Neural cell (in vitro differentiated cells): ENCODE measurements around the gene TUBA4B. TPM values are rescaled to one million over a fixed set of nuclear protein-coding genes. Genes with fewer than 3 reads are reported as not detected.

ENCODE experiments used
- H2AFZ ChIP-seq: fragments of 200-600, 300-800 bp; sonication (generic), shearing (Covaris generic); 2 replicates; pipeline ENCODE4 v1.6.0; 2014; ENCODE audit warnings: low read depth, mild to moderate bottlenecking, antibody characterized with exemption, low read length, moderate library complexity
- H3F3A ChIP-seq: fragments of 200-600 bp; shearing (Covaris generic); 2 replicates; pipeline ENCODE4 v1.6.1; 2016; ENCODE audit warnings: mild to moderate bottlenecking, moderate library complexity, mixed read lengths, antibody characterized with exemption, low read length; ENCODE audit not compliant: insufficient read depth, poor library complexity, severe bottlenecking
- H3K27ac ChIP-seq: fragments of 200-600, 300-800 bp; sonication (generic), shearing (Covaris generic); 2 replicates; pipeline ENCODE4 v1.5.1; 2014; ENCODE audit warnings: mild to moderate bottlenecking, low read length, moderate library complexity
- H3K27me3 ChIP-seq: fragments of 300-800, 200-600 bp; sonication (generic), shearing (Covaris generic); 2 replicates; pipeline ENCODE4 v1.6.0; 2014; ENCODE audit warnings: mild to moderate bottlenecking, low read depth, low read length, moderate library complexity; ENCODE audit not compliant: insufficient read depth
- H3K36me3 ChIP-seq: fragments of 300-800, 200-600 bp; sonication (generic), shearing (Covaris generic); 2 replicates; pipeline ENCODE4 v1.5.1; 2014; ENCODE audit warnings: mild to moderate bottlenecking, antibody characterized with exemption, low read length, moderate library complexity; ENCODE audit not compliant: insufficient read depth
- H3K4me2 ChIP-seq: fragments of 300-800, 200-600 bp; sonication (generic), shearing (Covaris generic); 2 replicates; pipeline ENCODE4 v1.6.0; 2014; ENCODE audit warnings: mild to moderate bottlenecking, low read length
- H3K4me3 ChIP-seq: fragments of 300-800, 200-600 bp; sonication (generic), shearing (Covaris generic); 2 replicates; pipeline ENCODE4 v1.5.1; 2014; ENCODE audit warnings: mild to moderate bottlenecking, low read length, moderate library complexity
- H3K79me2 ChIP-seq: fragments of 200-600 bp; shearing (Covaris generic); replicated peaks from 2 replicates; pipeline ENCODE4 v1.6.0; 2014; ENCODE audit warnings: mild to moderate bottlenecking, low read length, moderate library complexity; ENCODE audit not compliant: insufficient read depth
- H3K9ac ChIP-seq: fragments of 300-800, 200-600 bp; sonication (generic), shearing (Covaris generic); 2 replicates; pipeline ENCODE4 v1.6.1; 2016; ENCODE audit warnings: mild to moderate bottlenecking, low read length, mixed read lengths
- H3K9me2 ChIP-seq: fragments of 200-600 bp; shearing (Covaris generic); 2 replicates; pipeline ENCODE4 v1.6.1; 2016; ENCODE audit warnings: mild to moderate bottlenecking, low read length, mixed read lengths; ENCODE audit not compliant: insufficient read depth
- H3K9me3 ChIP-seq: fragments of 200-600, 300-800 bp; sonication (generic), shearing (Covaris generic); 2 replicates; pipeline ENCODE4 v1.6.1; 2016; ENCODE audit warnings: mild to moderate bottlenecking, mixed run types, low read length, moderate library complexity, mixed read lengths
- H4K20me1 ChIP-seq: fragments of 200-600 bp; shearing (Covaris generic); 2 replicates; pipeline ENCODE4 v1.6.1; 2016; ENCODE audit warnings: mild to moderate bottlenecking, mixed run types; ENCODE audit not compliant: insufficient read depth
- EP300 ChIP-seq: fragments of 450-650 bp; conservative IDR thresholded peaks from 2 replicates; pipeline ENCODE4 v1.6.1; 2014; ENCODE audit warnings: antibody characterized with exemption, mild to moderate bottlenecking, moderate library complexity; ENCODE audit not compliant: poor library complexity, severe bottlenecking
- EZH2 ChIP-seq: fragments of 200-600, 300-800 bp; shearing (Covaris generic), sonication (generic); IDR thresholded peaks from 2 replicates; pipeline ENCODE4 v1.6.1; 2014; ENCODE audit warnings: antibody characterized with exemption, low read length, borderline replicate concordance, mild to moderate bottlenecking; ENCODE audit not compliant: insufficient read depth, poor library complexity, severe bottlenecking
- MXI1 ChIP-seq: fragments of 450-650 bp; conservative IDR thresholded peaks from 2 replicates; pipeline ENCODE4 v1.6.1; 2014; ENCODE audit warnings: antibody characterized with exemption, mild to moderate bottlenecking; ENCODE audit not compliant: poor library complexity, severe bottlenecking
- POLR2AphosphoS5 ChIP-seq: IDR thresholded peaks from 2 replicates; pipeline ENCODE4 v1.6.1; 2012
- RAD21 ChIP-seq: fragments of 450-650 bp; conservative IDR thresholded peaks from 2 replicates; pipeline ENCODE4 v1.6.1; 2014; ENCODE audit warnings: antibody characterized with exemption, mild to moderate bottlenecking, moderate library complexity
- SMC3 ChIP-seq: fragments of 450-650 bp; conservative IDR thresholded peaks from 2 replicates; pipeline ENCODE4 v1.6.1; 2014; ENCODE audit warnings: antibody characterized with exemption, mild to moderate bottlenecking, moderate library complexity; ENCODE audit not compliant: poor library complexity
- TAF1 ChIP-seq: IDR thresholded peaks from 2 replicates; pipeline ENCODE4 v1.6.1; 2012; ENCODE audit warnings: low read depth
- polyA plus RNA-seq: library from polyadenylated mRNA; depleted of rRNA; stranded (reverse); fragments of >200 nt; gene quantifications from 2 replicates; pipeline ENCODE4 v1.2.3, GENCODE V29; 2014
- TF ChIP-seq, protein P1 (sequence below): fragments of 450-650 bp; IDR thresholded peaks from 2 replicates; pipeline ENCODE4 v1.5.1; 2014; ENCODE audit warnings: antibody characterized with exemption, mild to moderate bottlenecking, moderate library complexity; ENCODE audit not compliant: poor library complexity, severe bottlenecking
- TF ChIP-seq, protein P2 (sequence below): IDR thresholded peaks from 2 replicates; pipeline ENCODE4 v1.6.1; 2012; ENCODE audit warnings: borderline replicate concordance

Gene TUBA4B
- polyA plus RNA-seq, 1 donor from 2014 or later, result not detected

DNA sequence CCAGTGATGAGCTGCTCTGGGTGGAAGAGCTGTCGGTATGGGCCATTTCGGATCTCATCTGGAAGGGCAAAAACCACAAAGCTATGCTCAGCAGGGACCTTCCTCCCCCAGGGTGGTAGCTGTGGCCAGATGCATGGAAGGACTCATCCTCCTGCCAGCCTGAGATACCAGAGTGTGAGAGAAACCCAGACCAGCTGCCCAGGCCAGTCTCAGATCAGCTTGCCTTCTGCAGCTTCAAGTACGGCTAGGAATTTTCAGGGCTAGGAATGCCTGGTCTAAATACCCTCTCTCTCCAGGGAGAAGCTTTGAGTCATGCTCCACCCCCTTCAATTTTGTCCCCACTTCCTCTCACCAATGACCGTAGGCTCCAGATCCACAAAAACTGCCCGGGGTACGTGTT, 1.4 kb upstream of the TUBA4B start:
- H3K27ac ChIP-seq, result no peak overlapping the region
- no peaks in the 10 kb centered on the region for H3K79me2 ChIP-seq
- no peak overlapping the region for H3K4me3 ChIP-seq
- no peaks in the 10 kb centered on the region for H3F3A ChIP-seq
- H2AFZ ChIP-seq, result no peak overlapping the region
- H3K9me2 ChIP-seq, result no peaks in the 10 kb centered on the region
- peaks cover 8% of the 10 kb centered on the region for H3K36me3 ChIP-seq
- TF ChIP-seq MXI1 (no peak), TAF1 (no peak), EZH2 (no peak), SMC3 (no peak), POLR2AphosphoS5 (no peak), EP300 (no peak), RAD21 (no peak)
- TF ChIP-seq, protein P1, sequence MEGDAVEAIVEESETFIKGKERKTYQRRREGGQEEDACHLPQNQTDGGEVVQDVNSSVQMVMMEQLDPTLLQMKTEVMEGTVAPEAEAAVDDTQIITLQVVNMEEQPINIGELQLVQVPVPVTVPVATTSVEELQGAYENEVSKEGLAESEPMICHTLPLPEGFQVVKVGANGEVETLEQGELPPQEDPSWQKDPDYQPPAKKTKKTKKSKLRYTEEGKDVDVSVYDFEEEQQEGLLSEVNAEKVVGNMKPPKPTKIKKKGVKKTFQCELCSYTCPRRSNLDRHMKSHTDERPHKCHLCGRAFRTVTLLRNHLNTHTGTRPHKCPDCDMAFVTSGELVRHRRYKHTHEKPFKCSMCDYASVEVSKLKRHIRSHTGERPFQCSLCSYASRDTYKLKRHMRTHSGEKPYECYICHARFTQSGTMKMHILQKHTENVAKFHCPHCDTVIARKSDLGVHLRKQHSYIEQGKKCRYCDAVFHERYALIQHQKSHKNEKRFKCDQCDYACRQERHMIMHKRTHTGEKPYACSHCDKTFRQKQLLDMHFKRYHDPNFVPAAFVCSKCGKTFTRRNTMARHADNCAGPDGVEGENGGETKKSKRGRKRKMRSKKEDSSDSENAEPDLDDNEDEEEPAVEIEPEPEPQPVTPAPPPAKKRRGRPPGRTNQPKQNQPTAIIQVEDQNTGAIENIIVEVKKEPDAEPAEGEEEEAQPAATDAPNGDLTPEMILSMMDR, result no peak
- TF ChIP-seq, protein P2, sequence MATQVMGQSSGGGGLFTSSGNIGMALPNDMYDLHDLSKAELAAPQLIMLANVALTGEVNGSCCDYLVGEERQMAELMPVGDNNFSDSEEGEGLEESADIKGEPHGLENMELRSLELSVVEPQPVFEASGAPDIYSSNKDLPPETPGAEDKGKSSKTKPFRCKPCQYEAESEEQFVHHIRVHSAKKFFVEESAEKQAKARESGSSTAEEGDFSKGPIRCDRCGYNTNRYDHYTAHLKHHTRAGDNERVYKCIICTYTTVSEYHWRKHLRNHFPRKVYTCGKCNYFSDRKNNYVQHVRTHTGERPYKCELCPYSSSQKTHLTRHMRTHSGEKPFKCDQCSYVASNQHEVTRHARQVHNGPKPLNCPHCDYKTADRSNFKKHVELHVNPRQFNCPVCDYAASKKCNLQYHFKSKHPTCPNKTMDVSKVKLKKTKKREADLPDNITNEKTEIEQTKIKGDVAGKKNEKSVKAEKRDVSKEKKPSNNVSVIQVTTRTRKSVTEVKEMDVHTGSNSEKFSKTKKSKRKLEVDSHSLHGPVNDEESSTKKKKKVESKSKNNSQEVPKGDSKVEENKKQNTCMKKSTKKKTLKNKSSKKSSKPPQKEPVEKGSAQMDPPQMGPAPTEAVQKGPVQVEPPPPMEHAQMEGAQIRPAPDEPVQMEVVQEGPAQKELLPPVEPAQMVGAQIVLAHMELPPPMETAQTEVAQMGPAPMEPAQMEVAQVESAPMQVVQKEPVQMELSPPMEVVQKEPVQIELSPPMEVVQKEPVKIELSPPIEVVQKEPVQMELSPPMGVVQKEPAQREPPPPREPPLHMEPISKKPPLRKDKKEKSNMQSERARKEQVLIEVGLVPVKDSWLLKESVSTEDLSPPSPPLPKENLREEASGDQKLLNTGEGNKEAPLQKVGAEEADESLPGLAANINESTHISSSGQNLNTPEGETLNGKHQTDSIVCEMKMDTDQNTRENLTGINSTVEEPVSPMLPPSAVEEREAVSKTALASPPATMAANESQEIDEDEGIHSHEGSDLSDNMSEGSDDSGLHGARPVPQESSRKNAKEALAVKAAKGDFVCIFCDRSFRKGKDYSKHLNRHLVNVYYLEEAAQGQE, result no peak
- H4K20me1 ChIP-seq, result no peaks in the 10 kb centered on the region
- H3K9ac ChIP-seq, result no peak overlapping the region
- no peaks in the 10 kb centered on the region for H3K9me3 ChIP-seq
- H3K27me3 ChIP-seq, result peaks cover 53% of the 10 kb centered on the region
- no peak overlapping the region for H3K4me2 ChIP-seq

DNA sequence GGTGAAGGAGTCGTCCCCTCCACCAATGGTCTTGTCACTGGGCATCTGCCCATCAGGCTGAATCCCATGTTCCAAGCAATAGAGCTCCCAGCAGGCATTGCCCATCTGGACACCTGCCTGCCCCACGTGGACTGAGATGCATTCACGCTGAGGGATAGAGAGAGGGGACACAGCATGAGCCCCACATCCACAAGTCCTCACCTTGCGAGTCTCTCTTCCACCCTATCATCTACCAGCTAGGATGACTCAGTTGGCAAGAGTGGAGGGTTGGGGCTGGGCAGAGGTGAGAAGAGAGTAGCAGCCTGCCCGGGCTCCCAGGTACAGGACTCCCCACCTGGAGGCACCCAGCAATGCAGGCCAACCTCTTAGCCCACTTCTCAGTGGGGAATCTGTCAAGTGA, 959 bp upstream of the TUBA4B start:
- H3K79me2 ChIP-seq, result no peaks in the 10 kb centered on the region
- H3K9me3 ChIP-seq, result no peaks in the 10 kb centered on the region
- H3K27ac ChIP-seq, result no peak overlapping the region
- no peaks in the 10 kb centered on the region for H3K9me2 ChIP-seq
- H3K9ac ChIP-seq, result no peak overlapping the region
- no peak overlapping the region for H3K4me2 ChIP-seq
- H3K27me3 ChIP-seq, result peaks cover 56% of the 10 kb centered on the region
- no peak overlapping the region for H3K4me3 ChIP-seq
- H3F3A ChIP-seq, result no peaks in the 10 kb centered on the region
- TF ChIP-seq RAD21, result no peak
- H4K20me1 ChIP-seq, result no peaks in the 10 kb centered on the region
- H3K36me3 ChIP-seq, result peaks cover 8% of the 10 kb centered on the region
- H2AFZ ChIP-seq, result no peak overlapping the region

DNA sequence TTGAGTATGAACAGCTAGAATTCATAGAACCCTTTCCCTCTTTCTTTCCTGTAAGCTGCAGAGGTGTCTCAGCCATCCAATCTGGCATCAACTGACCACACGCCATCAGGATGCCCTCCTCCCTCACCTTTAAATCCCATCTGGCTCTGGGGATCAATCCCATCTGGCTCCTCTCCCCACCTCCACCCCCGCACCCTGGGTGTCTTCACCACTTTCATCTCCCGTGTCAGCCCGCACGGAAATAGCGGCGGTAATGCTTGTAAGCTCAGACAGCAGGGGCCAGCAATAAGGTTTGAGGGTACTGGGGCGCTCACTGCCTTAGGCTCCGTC, 508 bp upstream of the TUBA4B start:
- H3K27me3 ChIP-seq, result peaks cover 59% of the 10 kb centered on the region
- H3K9me2 ChIP-seq, result no peaks in the 10 kb centered on the region
- H2AFZ ChIP-seq, result no peak overlapping the region
- H3K27ac ChIP-seq, result no peak overlapping the region
- no peak overlapping the region for H3K4me2 ChIP-seq
- no peak overlapping the region for H3K9ac ChIP-seq
- no peaks in the 10 kb centered on the region for H3F3A ChIP-seq
- H4K20me1 ChIP-seq, result no peaks in the 10 kb centered on the region
- no peaks in the 10 kb centered on the region for H3K9me3 ChIP-seq
- TF ChIP-seq EZH2 (no peak), MXI1 (no peak), SMC3 (no peak), EP300 (no peak)
- H3K36me3 ChIP-seq, result peaks cover 6% of the 10 kb centered on the region
- peak overlapping the region; percentile 80 for H3K4me3 ChIP-seq
- no peaks in the 10 kb centered on the region for H3K79me2 ChIP-seq
